HG03558 (cell line): Measurements from ENCODE around the gene BMP3.

Experiments used
- ATAC-seq: cut with Tn5 transposase; IDR thresholded peaks from one replicate; pipeline ENCODE4 v1.9.1; 2021; ENCODE audit warnings: moderate number of reproducible peaks; ENCODE audit not compliant: unreplicated experiment; ENCODE audit errors: extremely low read depth

BMP3 gene

DNA sequence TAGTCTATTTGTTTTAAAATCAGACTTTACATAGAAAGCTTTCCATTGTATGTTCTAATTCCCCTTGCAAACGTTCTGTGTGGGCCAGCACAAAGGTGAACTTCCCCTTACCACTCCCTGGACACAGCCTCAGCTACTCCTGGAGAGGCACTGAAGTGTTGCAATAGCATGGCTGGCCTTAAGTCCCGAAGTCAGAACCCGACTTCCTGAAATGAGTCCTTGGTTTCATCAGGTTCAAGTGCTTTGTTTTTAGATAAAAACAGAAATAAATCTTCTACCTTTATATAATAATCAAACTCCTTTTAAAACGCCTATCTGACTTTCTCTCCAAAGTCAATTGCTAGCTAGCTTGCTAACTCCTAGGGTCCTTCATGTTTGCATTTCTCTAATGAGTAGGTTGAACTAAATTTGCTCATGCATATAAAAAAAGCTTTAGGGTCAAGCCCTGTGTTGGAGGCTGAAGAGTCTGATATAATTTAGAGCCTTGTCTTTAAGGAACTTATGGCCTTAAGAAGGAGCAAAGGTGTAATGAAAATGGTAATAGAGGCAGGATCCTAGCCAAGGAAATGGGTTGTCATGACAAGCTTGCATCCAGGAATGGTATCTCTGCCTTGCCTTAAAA, 9.0 kb downstream of the BMP3 start:
- no peak for ATAC-seq

- ATAC-seq, result no peak
These were observed 9.6 kb downstream of the BMP3 start for GRCh38 chr4:81040012-81040659.

DNA sequence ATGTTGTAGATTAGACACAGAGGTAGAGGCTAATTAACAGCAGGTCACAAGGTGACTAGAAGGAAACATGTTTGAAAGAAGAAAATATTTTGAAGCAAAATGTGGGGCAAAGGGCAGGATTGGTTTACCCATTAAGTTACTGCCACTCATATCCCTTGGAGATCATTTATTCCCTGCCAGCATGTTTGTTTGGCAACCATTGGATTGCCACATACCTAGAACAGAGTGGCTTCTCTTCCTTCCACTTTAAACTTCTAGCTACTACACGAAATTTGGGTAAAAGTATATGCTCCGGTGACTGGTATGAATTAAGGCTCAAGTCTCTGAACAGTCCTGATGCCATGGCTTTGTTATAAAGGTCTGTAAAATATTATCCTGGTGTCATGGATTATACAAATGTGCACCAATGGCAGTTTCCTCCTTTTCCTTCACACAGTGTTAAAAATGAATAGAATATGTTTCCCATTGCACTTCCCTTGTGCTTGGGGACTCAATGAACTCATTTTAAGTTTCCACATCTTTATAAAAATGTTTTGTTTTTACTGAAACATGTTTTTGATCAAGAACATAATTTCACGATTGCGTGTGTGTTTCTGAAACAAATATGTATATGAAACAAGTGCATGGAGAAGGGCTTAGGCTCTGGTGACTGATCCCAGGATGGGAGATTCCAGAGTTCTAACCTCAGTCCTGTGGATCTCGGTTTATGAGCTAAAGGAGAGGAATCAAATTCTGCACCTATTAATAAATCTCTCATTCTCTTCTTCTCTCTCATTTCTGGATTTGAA, 12.3 kb downstream of the BMP3 start:
- no peak for ATAC-seq

GRCh38 chr4:81049330-81049729, 18.8 kb downstream of the BMP3 start:
- ATAC-seq, result no peak

DNA sequence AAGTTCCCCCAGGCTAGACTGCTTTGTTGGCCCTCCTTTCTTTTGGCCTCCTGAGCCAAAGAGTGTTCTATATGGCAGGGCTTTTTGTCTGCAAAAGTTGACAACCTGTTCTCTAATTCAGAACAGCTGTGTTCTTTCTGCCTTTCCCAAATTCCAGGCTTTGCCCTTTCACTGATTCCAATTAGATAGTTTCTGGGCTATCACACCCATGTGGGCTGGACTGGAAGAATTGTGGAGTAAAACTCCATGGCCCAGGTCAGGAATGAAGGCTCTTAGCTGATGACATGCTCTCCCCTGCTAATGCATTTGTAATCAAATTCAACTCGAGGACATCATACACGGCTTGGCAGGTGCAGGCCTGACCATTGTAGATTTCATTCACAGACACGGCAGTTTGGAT, 19.4 kb downstream of the BMP3 start:
- ATAC-seq, result no peak

DNA sequence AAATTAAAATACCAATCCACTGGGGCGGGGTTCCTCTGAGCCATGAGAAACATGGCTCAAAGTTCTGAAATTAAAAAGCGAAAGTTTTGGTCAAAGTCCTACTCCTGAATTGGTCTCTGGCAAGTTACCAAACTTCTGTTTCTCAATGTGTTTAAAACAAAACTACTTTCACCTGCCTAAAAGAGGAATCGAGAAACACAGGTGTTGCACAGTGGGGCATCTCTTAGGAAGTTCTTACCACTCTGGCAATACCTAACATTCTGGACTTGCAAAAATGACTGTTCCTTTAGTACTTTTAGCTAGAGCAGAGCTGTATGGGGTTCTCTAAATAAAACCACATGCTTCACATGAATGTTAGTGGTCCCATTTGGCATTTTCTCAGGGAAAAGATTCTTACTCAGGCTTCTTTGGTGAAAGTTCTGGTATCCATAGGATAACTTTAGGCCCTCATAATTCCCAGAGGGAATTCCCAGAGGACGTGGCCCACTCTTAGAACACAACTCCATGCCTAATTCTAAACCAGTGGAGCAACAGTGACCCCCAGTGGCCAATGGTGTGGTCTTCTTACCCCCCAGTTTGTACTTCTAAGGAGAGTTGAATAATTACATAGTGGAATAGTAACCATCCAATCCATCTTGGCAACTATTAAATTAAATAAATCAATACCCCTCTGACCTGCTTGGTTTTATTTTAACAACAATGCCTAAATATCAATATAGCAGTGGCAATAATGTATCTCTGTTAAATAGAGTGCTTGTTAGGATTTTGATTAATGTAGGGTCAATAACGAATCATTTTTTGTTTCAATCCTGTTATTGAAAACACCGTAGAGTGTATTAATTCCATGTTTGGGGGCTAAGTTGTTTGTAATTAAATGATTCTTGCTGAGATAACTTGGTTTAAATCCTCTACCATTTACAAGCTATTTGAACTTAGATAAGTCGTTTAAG, 21.9 kb downstream of the BMP3 start:
- ATAC-seq, result peak; percentile 98

DNA sequence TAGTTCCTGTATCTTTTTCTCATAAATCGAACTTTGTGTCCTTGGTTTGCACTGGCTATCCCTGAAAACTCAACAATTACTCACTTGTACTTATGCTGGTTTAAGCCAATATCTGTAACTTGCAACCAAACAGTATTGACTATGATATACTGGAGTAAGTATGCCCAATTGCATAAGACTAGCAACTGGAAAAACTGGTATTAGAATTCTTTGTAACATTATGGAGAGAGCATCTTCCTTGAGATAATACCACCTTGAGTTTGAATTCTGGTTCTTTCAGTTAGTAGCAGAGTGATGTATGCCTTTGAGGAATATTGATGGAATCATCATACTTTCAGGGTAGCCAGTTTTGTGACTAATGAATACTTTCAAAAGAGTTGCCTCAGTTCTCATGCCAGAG, 28.1 kb downstream of the BMP3 start:
- ATAC-seq, result no peak

- no peak for ATAC-seq
These were observed 30.3 kb downstream of the BMP3 start for GRCh38 chr4:81060587-81061343.

DNA sequence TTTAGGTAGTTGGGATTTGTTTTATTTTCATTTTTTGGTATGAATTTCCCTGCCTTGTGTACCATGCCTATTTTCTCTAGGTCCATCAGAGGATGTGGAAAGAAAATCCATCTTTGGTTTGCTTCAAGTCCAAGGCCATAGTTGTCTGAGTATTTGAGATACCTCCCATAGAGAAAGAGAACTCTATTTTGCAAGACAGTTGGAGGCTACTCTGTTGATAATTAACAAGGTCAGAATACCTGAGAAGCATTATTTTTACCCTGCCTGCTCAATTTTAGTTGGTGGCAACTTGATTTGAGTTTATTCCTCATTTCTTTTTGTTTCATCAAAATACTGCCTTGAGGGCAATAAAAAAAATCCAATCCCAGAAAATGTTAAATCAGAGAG, 30.8 kb downstream of the BMP3 start:
- ATAC-seq, result no peak

- no peak for ATAC-seq
These were observed 31.5 kb downstream of the BMP3 start for GRCh38 chr4:81062001-81062400.

- no peak for ATAC-seq
These were observed 34.9 kb downstream of the BMP3 start for GRCh38 chr4:81065446-81065845.

DNA sequence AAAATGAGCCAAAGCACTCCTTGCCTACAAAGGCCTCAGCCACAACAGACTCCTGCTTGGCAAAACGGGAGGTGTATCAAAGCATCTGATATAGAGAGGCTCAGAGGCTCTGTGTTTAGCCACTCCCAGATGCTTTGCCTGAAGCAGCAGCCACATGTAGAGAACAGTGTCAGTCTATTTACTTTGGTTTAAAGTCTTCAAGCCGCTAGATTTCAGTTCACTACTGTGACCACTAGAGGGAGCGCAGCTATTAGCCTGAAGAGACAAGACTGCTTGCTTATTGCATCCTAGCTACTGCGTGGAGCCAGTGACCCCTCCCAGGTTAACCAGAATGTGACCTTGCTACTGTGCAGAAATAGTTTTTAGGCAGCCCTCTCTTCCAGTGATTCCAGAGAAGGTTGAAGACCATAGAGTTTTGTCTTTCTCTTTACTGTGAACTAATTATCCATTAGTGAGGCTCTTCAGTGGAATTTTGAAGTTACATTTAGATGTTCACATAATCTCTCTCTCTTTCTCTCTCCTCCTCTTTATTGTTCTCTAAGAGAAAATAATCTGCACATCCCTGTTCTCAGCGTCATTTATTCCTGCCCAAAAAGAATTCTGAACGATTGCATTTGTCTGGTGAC, 39.3 kb downstream of the BMP3 start:
- ATAC-seq, result peak; percentile 94

- ATAC-seq, result no peak
These were observed 40.5 kb downstream of the BMP3 start for GRCh38 chr4:81071013-81071412.

- no peak for ATAC-seq
These were observed 50.6 kb downstream of the BMP3 start for GRCh38 chr4:81081156-81081555.

GRCh38 chr4:81084029-81084428, 53.5 kb downstream of the BMP3 start:
- ATAC-seq, result no peak

- ATAC-seq, result no peak
These were observed 54.1 kb downstream of the BMP3 start for GRCh38 chr4:81084634-81085033.

- no peak for ATAC-seq
These were observed 54.8 kb downstream of the BMP3 start for GRCh38 chr4:81085291-81085690.

DNA sequence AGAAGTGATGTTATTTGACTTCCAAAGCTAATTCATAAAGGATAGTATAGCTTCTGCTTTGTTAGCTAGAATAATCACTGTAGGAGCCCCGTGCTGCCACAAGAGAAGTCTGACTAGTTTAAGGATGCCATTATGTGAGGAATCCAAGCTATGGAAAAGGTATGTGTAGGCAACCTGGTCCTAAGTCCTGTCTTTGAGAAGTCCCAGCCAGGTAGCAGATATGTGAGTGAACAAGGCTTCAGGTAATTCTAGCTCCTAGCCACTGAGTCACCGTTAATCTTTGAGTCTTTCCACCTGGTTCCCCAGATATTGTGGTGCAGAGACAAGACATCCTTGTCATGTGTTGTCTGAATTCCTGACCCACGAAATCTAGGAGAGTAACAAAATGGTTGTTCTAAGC, 55.5 kb downstream of the BMP3 start:
- no peak for ATAC-seq

- no peak for ATAC-seq
These were observed 63.4 kb downstream of the BMP3 start for GRCh38 chr4:81093720-81094401.
